H9 (cell line): ENCODE measurements around the gene UST. TPM values are rescaled to one million over a fixed set of nuclear protein-coding genes. Genes with fewer than 3 reads are reported as not detected.
A peak's percentile ranks its signal among the peaks of the same experiment; 100 is the strongest.

ENCODE experiments used
- DNase-seq: peaks from one replicate; pipeline ENCODE4 v3.0.0-alpha.2; 2017
- H2AFZ ChIP-seq: one replicate; pipeline ENCODE4 v1.6.1; 2013; ENCODE audit warnings: mild to moderate bottlenecking, low read length, control low read depth, moderate library complexity
- H2AK5ac ChIP-seq: 2 replicates; pipeline ENCODE4 v1.6.1; 2013; ENCODE audit warnings: low read length, control low read depth, mixed read lengths; ENCODE audit not compliant: insufficient read length
- H2BK120ac ChIP-seq: one replicate; pipeline ENCODE4 v1.6.1; 2013; ENCODE audit warnings: low read depth, mild to moderate bottlenecking, low read length, control low read depth, inconsistent platforms; ENCODE audit not compliant: poor library complexity, severe bottlenecking
- H2BK12ac ChIP-seq: 2 replicates; pipeline ENCODE4 v1.6.1; 2013; ENCODE audit warnings: low read length, control low read depth, mixed read lengths, low read depth; ENCODE audit not compliant: insufficient read length
- H2BK15ac ChIP-seq: 2 replicates; pipeline ENCODE4 v1.6.1; 2013; ENCODE audit warnings: low read depth, low read length, control low read depth
- H2BK20ac ChIP-seq: one replicate; pipeline ENCODE4 v1.6.1; 2013; ENCODE audit warnings: low read depth, mild to moderate bottlenecking, low read length, control low read depth, inconsistent platforms; ENCODE audit not compliant: poor library complexity, severe bottlenecking
- H2BK5ac ChIP-seq: 2 replicates; pipeline ENCODE4 v1.6.1; 2013; ENCODE audit warnings: low read length, control low read depth, mixed read lengths; ENCODE audit not compliant: insufficient read length
- H3K14ac ChIP-seq: 2 replicates; pipeline ENCODE4 v1.6.1; 2013; ENCODE audit warnings: low read length, control low read depth; ENCODE audit not compliant: insufficient read depth
- H3K18ac ChIP-seq: 2 replicates; pipeline ENCODE4 v1.6.1; 2013; ENCODE audit warnings: low read depth, mild to moderate bottlenecking, mixed read lengths, low read length, control low read depth; ENCODE audit not compliant: insufficient read length
- H3K23ac ChIP-seq: 2 replicates; pipeline ENCODE4 v1.6.1; 2013; ENCODE audit warnings: low read length, control low read depth, mixed read lengths, low read depth; ENCODE audit not compliant: insufficient read length
- H3K23me2 ChIP-seq: 2 replicates; pipeline ENCODE4 v1.6.1; 2013; ENCODE audit warnings: low read depth, mild to moderate bottlenecking, mixed read lengths, low read length, control low read depth; ENCODE audit not compliant: insufficient read length, poor library complexity, severe bottlenecking
- H3K27ac ChIP-seq: 2 replicates; pipeline ENCODE4 v1.5.1; 2013; ENCODE audit warnings: low read length, control low read depth, mixed read lengths, low read depth; ENCODE audit not compliant: insufficient read length
- H3K27me3 ChIP-seq: 2 replicates; pipeline ENCODE4 v1.6.1; 2013; ENCODE audit warnings: low read length, control low read depth, inconsistent platforms; ENCODE audit not compliant: insufficient read depth
- H3K4ac ChIP-seq: 2 replicates; pipeline ENCODE4 v1.6.1; 2013; ENCODE audit warnings: low read depth, mild to moderate bottlenecking, control low read depth, inconsistent platforms, low read length, moderate library complexity
- H3K4me1 ChIP-seq: 2 replicates; pipeline ENCODE4 v1.6.1; 2013; ENCODE audit warnings: low read length, control low read depth, inconsistent platforms; ENCODE audit not compliant: insufficient read depth
- H3K4me2 ChIP-seq: 2 replicates; pipeline ENCODE4 v1.6.1; 2013; ENCODE audit warnings: low read length, control low read depth, mixed read lengths; ENCODE audit not compliant: insufficient read length, insufficient read depth
- H3K56ac ChIP-seq: 2 replicates; pipeline ENCODE4 v1.6.1; 2013; ENCODE audit warnings: low read depth, mild to moderate bottlenecking, mixed read lengths, low read length, control low read depth; ENCODE audit not compliant: insufficient read length
- H3K79me1 ChIP-seq: 2 replicates; pipeline ENCODE4 v1.6.1; 2013; ENCODE audit warnings: low read depth, mild to moderate bottlenecking, moderate library complexity, low read length, control low read depth, inconsistent platforms; ENCODE audit not compliant: insufficient read depth, poor library complexity, severe bottlenecking
- H3K79me2 ChIP-seq: 2 replicates; pipeline ENCODE4 v1.6.1; 2013; ENCODE audit warnings: low read length, control low read depth, inconsistent platforms; ENCODE audit not compliant: insufficient read depth
- H3K9ac ChIP-seq: 2 replicates; pipeline ENCODE4 v1.6.1; 2013; ENCODE audit warnings: low read length, control low read depth, mixed read lengths; ENCODE audit not compliant: insufficient read length; ENCODE audit errors: extremely low read depth
- H3K9me3 ChIP-seq: one replicate; pipeline ENCODE4 v1.6.1; 2013; ENCODE audit warnings: low read depth, low read length, inconsistent platforms; ENCODE audit not compliant: control insufficient read depth
- H3T11ph ChIP-seq: one replicate; pipeline ENCODE4 v1.6.1; 2013; ENCODE audit warnings: mild to moderate bottlenecking, low read length, control low read depth, inconsistent platforms
- H4K20me1 ChIP-seq: one replicate; pipeline ENCODE4 v1.6.1; 2013; ENCODE audit not compliant: control insufficient read depth, insufficient read length, insufficient read depth
- H4K5ac ChIP-seq: 2 replicates; pipeline ENCODE4 v1.6.1; 2013; ENCODE audit warnings: low read depth, mild to moderate bottlenecking, mixed read lengths, low read length, control low read depth; ENCODE audit not compliant: insufficient read length
- H4K8ac ChIP-seq: replicated peaks from 2 replicates; pipeline ENCODE4 v1.6.1; 2013; ENCODE audit warnings: low read length, control low read depth, mixed read lengths, low read depth; ENCODE audit not compliant: insufficient read length
- H4K91ac ChIP-seq: 2 replicates; pipeline ENCODE4 v1.6.1; 2013; ENCODE audit warnings: low read depth, mild to moderate bottlenecking, moderate library complexity, mixed read lengths, low read length, control low read depth; ENCODE audit not compliant: insufficient read length
- H3K27ac Mint-ChIP-seq, 3 experiments: 2 replicates in 2 of 3; 3 replicates in 1 of 3; pipeline ENCODE4 v1.8.0; 2020 to 2021; ENCODE audit warnings: mixed read lengths in 3 of 3, mild to moderate bottlenecking in 1 of 3, moderate library complexity in 1 of 3
- H3K27me3 Mint-ChIP-seq: 2 replicates; pipeline ENCODE4 v1.8.0; 2021; ENCODE audit warnings: low read depth, mild to moderate bottlenecking, moderate library complexity, mixed read lengths
- H3K36me3 Mint-ChIP-seq, 3 experiments: 2 replicates in 2 of 3; 3 replicates in 1 of 3; pipeline ENCODE4 v1.8.0; 2020 to 2021; ENCODE audit warnings: low read depth in 3 of 3, mixed read lengths in 3 of 3; ENCODE audit not compliant: insufficient read depth in 1 of 3
- H3K4me1 Mint-ChIP-seq, 2 experiments: 2 replicates each; pipeline ENCODE4 v1.8.0; 2020; ENCODE audit warnings: mixed read lengths in 2 of 2
- H3K4me3 Mint-ChIP-seq, 2 experiments: 2 replicates in 1 of 2; 3 replicates in 1 of 2; pipeline ENCODE4 v1.8.0; 2020 to 2021; ENCODE audit warnings: mild to moderate bottlenecking in 2 of 2, mixed read lengths in 2 of 2, moderate library complexity in 1 of 2
- H3K9me3 Mint-ChIP-seq, 2 experiments: 2 replicates in 1 of 2; 3 replicates in 1 of 2; pipeline ENCODE4 v1.8.0; 2020; ENCODE audit warnings: mild to moderate bottlenecking in 2 of 2, mixed read lengths in 2 of 2, moderate library complexity in 1 of 2
- CTCF ChIP-seq: fragments of 200-600 bp; sonication (generic); conservative IDR thresholded peaks from 3 replicates; pipeline ENCODE4 v1.8.0; 2021; ENCODE audit warnings: antibody characterized with exemption, mild to moderate bottlenecking
- WGBS: extraction: QIAGEN DNeasy Blood & Tissue Kit; methylation state at CpG from one replicate; pipeline ENCODE4 v1.1.7; 2013; ENCODE audit warnings: missing lambda C conversion rate, low lambda C conversion rate, mixed read lengths; ENCODE audit not compliant: insufficient read length; ENCODE audit errors: extremely low coverage; 5-methylcytosine and 5-hydroxymethylcytosine counted together
- total RNA-seq: library from RNA; stranded (reverse); gene quantifications from 2 replicates; pipeline ENCODE4 v1.2.1, GENCODE V29; 2021

The UST gene
- total RNA-seq, 1 experiment from 2014 or later, result 14.4 TPM

GRCh38 chr6:148888856-148889255, 142.0 kb downstream of the UST start:
- H2AFZ ChIP-seq, result no peak overlapping the region
- no peak overlapping the region for H3K14ac ChIP-seq
- H3K9ac ChIP-seq, result no peak overlapping the region
- H3K27me3 ChIP-seq, result no peaks in the 10 kb centered on the region
- H3K23ac ChIP-seq, result no peak overlapping the region
- H2BK120ac ChIP-seq, result no peak overlapping the region
- H3T11ph ChIP-seq, result no peak overlapping the region
- Mint-ChIP-seq H3K9me3 (no peaks in the 10 kb centered on the region), H3K27ac (peak overlapping the region in 1 of 3 experiments; percentile 66; a peak in 1 of 7 replicates), H3K36me3 (peaks cover 6 to 18% (median 13%) of the 10 kb centered on the region in 3 experiments; a peak in 6 of 7 replicates), H3K4me3 (no peak overlapping the region), H3K4me1 (peaks cover 0 to 12% of the 10 kb centered on the region in 2 experiments; a peak in 2 of 4 replicates), H3K27me3 (no peaks in the 10 kb centered on the region)
- no peaks in the 10 kb centered on the region for H3K9me3 ChIP-seq
- no peak overlapping the region for H3K27ac ChIP-seq
- no peak overlapping the region for H4K8ac ChIP-seq
- H2BK5ac ChIP-seq, result no peak overlapping the region
- no peak overlapping the region for H4K91ac ChIP-seq
- no peak overlapping the region for H2BK20ac ChIP-seq
- TF ChIP-seq CTCF, result no peak
- no peak overlapping the region for H2AK5ac ChIP-seq
- no peak overlapping the region for H3K56ac ChIP-seq
- no peak overlapping the region for H3K4me2 ChIP-seq
- H3K18ac ChIP-seq, result no peak overlapping the region
- H3K79me2 ChIP-seq, result no peaks in the 10 kb centered on the region; the same call in 1 of the 2 replicates
- no CpG with 5 or more reads among the region's 3 CpGs for WGBS
- H4K20me1 ChIP-seq, result no peaks in the 10 kb centered on the region
- H3K4ac ChIP-seq, result no peak overlapping the region
- H2BK12ac ChIP-seq, result no peak overlapping the region
- no peak overlapping the region for H2BK15ac ChIP-seq
- no peak for DNase-seq
- H3K23me2 ChIP-seq, result no peaks in the 10 kb centered on the region
- H3K4me1 ChIP-seq, result peaks cover 8% of the 10 kb centered on the region; the same call in 1 of the 2 replicates
- no peak overlapping the region for H4K5ac ChIP-seq
- H3K79me1 ChIP-seq, result peaks cover 2% of the 10 kb centered on the region
